DND-41 (cell line): Measurements from ENCODE around the gene CTBP2.

ENCODE experiments used
- EZH2 ChIP-seq: IDR thresholded peaks from 3 replicates; pipeline ENCODE4 v1.6.1; 2012; ENCODE audit warnings: borderline replicate concordance, low read depth, mild to moderate bottlenecking, moderate library complexity, low read length, inconsistent platforms; ENCODE audit not compliant: severe bottlenecking
- TF ChIP-seq, protein P1 (sequence below): IDR thresholded peaks from 2 replicates; pipeline ENCODE4 v1.5.1; 2012; ENCODE audit warnings: borderline replicate concordance, low read length, moderate library complexity, mild to moderate bottlenecking; ENCODE audit not compliant: poor library complexity, severe bottlenecking; ENCODE audit errors: extremely low read depth

DNA sequence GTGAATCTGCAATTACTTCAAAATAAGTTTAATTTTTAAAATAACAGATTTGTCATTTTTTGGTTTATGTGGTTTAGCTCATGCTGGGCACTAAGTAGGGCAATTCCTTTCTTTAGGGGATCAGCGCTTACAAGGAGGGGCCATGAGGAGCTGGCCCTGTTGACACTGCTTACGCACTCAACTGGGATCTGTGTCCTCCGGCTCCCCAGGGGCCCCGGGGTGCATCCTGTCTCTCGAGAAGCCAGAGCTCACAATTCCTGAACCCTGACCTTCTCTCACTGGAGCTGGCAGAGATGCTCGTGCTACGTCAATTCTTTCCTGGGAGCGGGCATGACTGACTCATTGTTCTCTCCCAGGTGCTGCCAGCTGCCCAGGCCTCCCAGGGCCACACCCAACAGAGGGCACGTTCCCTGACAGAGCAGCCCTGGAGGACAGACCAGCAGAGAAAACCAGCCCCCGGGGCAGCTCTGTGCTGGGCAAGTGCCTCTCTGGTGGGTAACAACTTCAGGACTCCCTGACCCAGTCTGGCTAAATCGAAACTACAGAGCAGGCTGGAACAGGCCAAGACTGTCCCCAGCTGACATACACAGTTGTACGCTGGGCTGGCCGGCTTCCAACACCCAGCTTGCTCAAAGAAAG is 36.8 kb downstream of the CTBP2 start:
- TF ChIP-seq, protein P1, sequence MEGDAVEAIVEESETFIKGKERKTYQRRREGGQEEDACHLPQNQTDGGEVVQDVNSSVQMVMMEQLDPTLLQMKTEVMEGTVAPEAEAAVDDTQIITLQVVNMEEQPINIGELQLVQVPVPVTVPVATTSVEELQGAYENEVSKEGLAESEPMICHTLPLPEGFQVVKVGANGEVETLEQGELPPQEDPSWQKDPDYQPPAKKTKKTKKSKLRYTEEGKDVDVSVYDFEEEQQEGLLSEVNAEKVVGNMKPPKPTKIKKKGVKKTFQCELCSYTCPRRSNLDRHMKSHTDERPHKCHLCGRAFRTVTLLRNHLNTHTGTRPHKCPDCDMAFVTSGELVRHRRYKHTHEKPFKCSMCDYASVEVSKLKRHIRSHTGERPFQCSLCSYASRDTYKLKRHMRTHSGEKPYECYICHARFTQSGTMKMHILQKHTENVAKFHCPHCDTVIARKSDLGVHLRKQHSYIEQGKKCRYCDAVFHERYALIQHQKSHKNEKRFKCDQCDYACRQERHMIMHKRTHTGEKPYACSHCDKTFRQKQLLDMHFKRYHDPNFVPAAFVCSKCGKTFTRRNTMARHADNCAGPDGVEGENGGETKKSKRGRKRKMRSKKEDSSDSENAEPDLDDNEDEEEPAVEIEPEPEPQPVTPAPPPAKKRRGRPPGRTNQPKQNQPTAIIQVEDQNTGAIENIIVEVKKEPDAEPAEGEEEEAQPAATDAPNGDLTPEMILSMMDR, result no peak
- TF ChIP-seq EZH2, result no peak
